GM10266 (cell line): Measurements from ENCODE around the gene CRK.
A peak's percentile ranks its signal among the peaks of the same experiment; 100 is the strongest.

Experiments used
- DNase-seq: peaks from one replicate; pipeline ENCODE4 v3.0.0; 2012; ENCODE audit errors: extremely low spot score
- TF ChIP-seq, protein P1 (sequence below): IDR thresholded peaks from 2 replicates; pipeline ENCODE4 v1.5.1; 2012; ENCODE audit warnings: mild to moderate bottlenecking, low read depth; ENCODE audit not compliant: control insufficient read depth, insufficient read depth; ENCODE audit errors: missing control alignments

CRK gene

DNA sequence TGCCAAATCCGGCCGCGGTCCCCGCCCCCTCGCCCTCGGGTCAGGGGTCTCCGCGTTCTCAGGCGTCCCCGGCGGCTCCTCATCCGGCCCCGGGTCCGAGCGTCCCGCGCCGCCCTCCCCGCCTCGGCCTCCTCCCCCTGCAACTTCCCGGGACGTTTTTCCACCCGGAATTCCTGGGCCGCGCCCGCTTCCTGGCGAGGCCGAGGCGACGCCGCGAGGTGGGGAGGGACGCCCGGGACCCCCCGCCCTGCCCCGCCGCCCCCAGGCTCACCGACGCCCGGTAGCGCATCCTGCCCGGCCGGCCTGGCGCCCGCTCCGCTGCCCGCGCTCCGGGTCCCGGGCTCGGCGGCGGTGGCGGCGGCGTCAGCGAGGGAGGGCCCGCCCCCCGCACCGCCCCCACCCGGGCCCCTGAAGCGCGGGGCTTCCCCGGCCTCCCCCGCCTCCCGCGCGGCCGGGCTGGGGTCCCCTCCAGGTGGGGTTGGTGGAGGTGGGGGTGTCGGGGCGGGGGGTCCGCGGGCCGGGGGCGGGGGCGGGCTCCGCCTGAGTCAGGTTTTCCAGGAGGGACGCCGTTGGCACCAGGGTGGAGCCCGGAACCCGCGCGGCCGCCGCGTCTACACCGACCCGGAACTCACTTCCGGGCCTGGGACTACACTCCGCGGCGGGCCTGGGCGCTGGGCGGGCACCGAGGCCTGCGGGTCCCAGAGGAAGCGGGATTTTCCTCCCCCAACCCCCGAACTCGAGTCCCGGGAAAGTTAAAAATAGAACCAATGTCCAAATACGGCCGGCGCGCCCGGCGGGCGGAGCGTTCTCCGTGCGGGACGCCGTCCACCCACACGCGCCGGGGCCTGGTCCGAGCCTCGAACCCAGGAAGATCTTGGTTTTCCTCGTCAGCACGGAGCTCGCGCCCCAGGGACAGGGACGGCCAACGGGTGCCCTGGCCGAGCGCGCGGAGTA lies 29.7 kb upstream of the CRK start:
- TF ChIP-seq, protein P1, sequence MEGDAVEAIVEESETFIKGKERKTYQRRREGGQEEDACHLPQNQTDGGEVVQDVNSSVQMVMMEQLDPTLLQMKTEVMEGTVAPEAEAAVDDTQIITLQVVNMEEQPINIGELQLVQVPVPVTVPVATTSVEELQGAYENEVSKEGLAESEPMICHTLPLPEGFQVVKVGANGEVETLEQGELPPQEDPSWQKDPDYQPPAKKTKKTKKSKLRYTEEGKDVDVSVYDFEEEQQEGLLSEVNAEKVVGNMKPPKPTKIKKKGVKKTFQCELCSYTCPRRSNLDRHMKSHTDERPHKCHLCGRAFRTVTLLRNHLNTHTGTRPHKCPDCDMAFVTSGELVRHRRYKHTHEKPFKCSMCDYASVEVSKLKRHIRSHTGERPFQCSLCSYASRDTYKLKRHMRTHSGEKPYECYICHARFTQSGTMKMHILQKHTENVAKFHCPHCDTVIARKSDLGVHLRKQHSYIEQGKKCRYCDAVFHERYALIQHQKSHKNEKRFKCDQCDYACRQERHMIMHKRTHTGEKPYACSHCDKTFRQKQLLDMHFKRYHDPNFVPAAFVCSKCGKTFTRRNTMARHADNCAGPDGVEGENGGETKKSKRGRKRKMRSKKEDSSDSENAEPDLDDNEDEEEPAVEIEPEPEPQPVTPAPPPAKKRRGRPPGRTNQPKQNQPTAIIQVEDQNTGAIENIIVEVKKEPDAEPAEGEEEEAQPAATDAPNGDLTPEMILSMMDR, result no peak
- peak; percentile 88 for DNase-seq

DNA sequence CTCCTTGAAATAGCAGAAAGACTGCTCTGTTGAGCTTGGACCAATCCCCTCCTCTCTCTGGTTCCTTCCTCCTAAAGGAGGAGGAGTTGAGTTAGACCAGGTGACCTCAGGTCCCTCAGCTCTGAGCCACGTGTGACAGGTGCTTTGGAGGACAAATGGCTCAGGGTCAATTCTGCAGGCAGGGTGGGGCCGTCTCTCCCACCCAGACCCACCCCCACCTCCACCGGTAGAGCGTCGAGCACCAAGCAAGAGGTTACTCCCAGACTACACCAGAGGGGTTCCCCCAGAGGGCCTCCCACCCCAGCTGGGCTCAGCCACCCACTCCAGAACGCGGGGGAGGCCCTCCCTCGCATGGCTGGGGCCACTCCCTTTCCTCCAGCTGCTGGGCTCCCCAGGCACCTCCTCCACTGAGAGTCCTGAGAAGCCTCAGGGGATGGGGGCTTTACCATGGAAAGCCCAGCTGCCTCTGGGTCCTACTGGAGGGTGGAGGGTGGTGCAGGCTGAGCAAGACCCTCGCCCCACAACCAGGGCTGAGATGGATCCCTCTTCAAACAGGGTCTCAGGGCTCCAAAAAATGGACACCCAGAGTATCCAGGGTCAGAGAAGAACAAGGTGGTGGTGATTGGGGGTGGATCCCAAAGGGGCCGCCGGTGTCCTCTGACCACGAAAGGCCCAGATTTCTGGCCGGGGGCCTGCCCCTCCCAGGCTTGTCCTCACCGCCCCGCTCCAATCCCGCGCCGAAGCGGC lies 28.8 kb upstream of the CRK start:
- peak; percentile 87 for DNase-seq
- TF ChIP-seq, protein P1, result no peak

DNA sequence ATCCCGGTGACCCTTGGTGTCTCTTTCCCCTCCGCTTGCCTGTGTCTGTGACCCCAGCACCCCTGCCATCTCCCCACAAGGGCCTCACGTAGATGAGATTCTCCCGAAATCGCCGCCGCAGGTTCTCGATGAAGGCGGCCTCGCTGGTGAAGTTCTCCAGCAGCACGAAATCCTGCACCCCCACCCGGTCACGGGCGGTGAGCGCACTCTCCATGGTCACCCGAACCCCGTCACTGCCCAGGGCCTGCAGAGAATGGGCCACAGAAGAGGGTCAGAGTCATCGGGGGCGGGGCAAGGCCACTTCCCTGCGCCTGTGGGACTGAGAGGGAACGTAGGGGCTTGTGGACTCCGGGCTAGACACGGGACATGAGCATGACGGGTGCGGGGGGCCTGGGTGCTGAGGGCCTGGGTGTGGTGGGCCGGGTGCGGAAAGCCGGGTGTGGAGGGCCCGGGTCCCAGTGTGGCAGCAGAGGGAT lies 28.1 kb upstream of the CRK start:
- no peak for DNase-seq
- TF ChIP-seq, protein P1, result no peak

DNA sequence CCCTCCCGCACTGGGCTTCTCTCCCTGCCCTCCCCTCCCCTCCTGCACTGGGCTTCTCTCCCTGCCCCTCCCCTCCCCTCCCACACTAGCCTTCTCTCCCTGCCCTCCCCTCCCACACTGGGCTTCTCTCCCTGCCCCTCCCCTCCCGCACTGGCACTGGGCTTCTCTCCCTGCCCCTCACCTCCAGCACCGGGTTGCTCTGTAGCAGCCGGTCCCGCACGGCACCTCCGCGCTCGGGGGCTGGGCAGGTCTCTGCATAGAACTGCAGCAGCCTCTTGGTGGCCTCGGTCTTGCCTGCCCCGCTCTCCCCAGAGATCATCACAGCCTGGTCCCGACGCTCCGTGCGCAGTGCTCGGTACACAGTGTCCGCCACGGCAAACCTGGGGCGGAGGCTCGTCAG lies 26.6 kb upstream of the CRK start:
- TF ChIP-seq, protein P1, result no peak
- DNase-seq, result no peak

DNA sequence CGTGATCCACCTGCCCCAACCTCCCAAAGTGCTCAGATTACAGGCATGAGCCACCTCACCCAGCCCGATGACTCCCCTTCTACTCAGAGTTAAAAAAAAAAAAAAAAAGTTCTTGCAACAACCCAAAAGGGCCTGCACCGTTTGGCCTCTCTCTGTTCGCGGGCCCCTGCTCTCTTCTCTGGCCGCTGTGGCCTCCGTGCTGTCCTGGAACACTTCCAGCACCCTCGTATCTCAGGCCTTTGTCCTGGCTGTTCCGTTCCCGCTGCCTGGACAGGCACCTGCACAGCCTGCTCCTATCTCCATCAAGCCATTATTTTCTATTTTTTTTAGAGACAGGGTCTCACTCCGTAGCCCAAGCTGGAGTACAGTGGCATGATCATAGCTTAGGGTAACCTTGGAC lies 25.7 kb upstream of the CRK start:
- TF ChIP-seq, protein P1, result no peak
- DNase-seq, result no peak

DNA sequence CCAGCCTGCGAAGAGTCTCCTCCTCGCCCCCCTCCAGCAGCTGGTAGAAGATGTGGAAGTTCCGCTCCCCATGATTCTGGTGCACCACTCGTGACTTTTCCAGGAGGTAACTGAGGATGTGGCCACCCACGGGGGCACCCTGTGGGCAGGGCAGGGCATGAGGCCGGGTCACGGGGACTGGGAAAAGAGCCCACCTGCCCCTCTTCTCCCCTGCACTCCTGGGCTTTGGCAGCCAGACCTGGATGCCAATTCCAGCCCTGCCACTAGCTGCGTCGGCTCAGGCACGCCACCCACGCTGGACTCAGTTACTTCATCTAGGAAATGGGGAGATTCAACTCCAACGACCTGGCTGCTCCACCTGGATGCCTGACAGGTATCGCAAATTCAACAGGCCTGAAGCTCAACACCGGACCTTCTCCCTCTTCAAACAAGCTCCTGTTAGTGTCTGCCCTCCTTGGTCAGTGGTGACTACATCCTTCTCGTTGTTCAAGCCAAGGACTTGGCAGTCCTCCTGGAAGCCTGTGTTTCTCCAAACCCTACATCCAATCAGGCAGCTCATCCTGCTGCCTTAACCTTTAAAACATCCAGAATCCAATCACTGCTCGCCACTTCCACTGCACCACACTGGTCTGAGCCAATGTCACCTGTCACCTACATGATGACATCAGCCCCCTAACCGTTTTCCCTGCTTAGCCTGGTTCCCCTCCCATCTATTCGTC lies 24.9 kb upstream of the CRK start:
- TF ChIP-seq, protein P1, result no peak
- DNase-seq, result no peak
